GM13977 (cell line): ENCODE results near the gene GSG1L2.

ENCODE experiments used
- DNase-seq: peaks from one replicate; pipeline ENCODE4 v3.0.0; 2012; ENCODE audit warnings: low spot score
- CTCF ChIP-seq: IDR thresholded peaks from 2 replicates; pipeline ENCODE4 v1.5.1; 2012; ENCODE audit warnings: mild to moderate bottlenecking, control low read depth; ENCODE audit not compliant: insufficient read depth; ENCODE audit errors: extremely low read depth, missing control alignments
- in situ Hi-C: fragments of 300-500 bp; cut with MboI; formaldehyde crosslinking; loops from one replicate; pipeline ENCODE4 v1.12.0; 2022; ENCODE audit warnings: low sequenced_read_pairs, low pct_unique_long_range_greater_than_20kb, mixed read lengths, inconsistent platforms; ENCODE audit not compliant: unreplicated experiment

The GSG1L2 gene

DNA sequence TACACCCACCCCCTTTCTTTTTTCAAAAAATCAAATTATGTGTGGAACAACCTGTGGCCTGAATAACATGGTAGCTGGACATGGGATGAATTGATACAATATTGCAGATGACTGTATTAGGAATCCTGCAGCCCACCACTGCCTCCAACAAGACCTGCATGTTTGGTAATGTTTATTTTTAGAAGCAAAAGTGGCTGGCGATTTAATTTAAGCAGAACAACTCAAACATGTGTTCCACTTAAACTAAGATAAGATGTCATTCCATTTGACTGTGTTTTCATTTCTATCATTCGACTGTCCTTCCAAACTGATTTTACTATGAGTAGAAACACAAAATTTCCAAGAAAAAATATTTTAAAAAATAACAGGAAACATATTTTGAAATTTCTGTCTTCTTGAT, 20.4 kb downstream of the GSG1L2 start:
- no peak for DNase-seq
- no peak for TF ChIP-seq CTCF
- in situ Hi-C loops, result no loop called here

- DNase-seq, result no peak
- no peak for TF ChIP-seq CTCF
Observed at GRCh38 chr17:9798724-9799123, 23.2 kb downstream of the GSG1L2 start.

GRCh38 chr17:9798008-9798407, 23.9 kb downstream of the GSG1L2 start:
- DNase-seq, result no peak
- no peak for TF ChIP-seq CTCF
- in situ Hi-C loops, result no loop called here

More at GRCh38 chr17:9798724-9799123, 23.2 kb downstream of the GSG1L2 start:
- in situ Hi-C loops, result no loop called here

GRCh38 chr17:9792181-9792840, 29.6 kb downstream of the GSG1L2 start:
- in situ Hi-C loops, result no loop called here
- DNase-seq, result no peak
- no peak for TF ChIP-seq CTCF

GRCh38 chr17:9790889-9791876, 30.7 kb downstream of the GSG1L2 start, which contains the start of gene DHRS7C:
Gene DHRS7C, minus strand, starts transcription at chr17:9791592. Its CDS starts 308 bp downstream, at chr17:9791284.
- DNase-seq, result no peak
- TF ChIP-seq CTCF, result no peak
- in situ Hi-C loops, result no loop called here

DNA sequence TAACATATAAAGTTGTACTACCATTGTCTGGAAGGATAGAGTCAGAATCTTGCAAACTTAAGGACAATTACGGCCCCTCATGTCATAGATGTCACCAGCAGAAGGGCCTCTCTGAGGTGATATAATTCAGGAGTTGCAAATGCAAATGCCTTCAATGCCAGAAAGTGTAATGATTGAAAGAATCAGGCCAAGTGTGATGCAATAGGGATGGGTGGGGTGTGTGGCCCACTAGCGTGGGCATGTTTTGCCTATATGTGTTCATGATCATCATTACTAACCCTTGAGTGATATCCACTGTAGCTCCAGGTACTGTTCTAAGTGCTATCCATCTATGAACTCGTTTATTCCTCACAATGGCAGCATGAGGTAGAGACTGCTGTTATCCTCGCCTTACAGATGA, 31.6 kb downstream of the GSG1L2 start:
- no peak for DNase-seq
- in situ Hi-C loops, result no loop called here
- TF ChIP-seq CTCF, result no peak
